ENCODE results near the gene DPP8. TPM values are rescaled to one million over a fixed set of nuclear protein-coding genes. Genes with fewer than 3 reads are reported as not detected.

Gene DPP8
- total RNA-seq, 1 donor from 2014 or later, result 39.0 TPM

DNA sequence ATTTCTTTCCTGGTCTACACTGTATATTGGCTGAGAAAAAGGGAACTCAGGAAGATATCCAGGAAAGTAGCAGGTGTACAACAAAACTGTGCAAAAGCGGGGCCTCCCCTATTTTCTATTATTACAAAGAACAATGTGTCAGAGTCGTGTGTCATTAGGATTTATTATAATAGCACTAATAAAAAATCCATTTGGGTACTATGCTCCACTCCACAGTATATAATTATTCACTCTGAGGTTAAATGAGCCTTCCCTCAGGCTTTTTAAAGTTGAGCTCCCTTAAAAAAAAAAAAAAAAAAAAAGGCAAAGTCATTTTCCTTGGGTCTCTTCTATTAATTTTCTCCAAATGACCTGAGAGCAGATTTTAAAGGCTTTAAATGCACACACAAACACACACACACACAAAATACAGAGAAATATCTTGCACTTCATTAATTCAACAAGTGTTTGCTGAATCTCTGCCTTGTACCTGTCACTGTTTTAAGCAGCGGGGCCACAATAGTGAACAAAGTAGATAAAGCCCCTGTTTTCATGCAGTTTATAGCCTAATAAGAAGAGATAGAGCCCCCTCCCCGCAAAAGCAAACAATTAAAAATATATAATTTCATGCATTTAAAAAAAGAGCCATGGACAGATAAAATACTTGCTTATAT lies 1.3 kb upstream of the DPP8 start:
- H2AFZ ChIP-seq (replicated peaks), result no peak overlapping the region
- no peaks in the 10 kb centered on the region for H3K27me3 ChIP-seq
- H3K4me3 Mint-ChIP-seq, result peak overlapping the region; percentile 48
- H3K27ac ChIP-seq, result no peak overlapping the region
- peak overlapping the region; percentile 69 for H3K27ac Mint-ChIP-seq
- H3K4me1 ChIP-seq, result peaks cover 9% of the 10 kb centered on the region
- H3K36me3 Mint-ChIP-seq, result no peaks in the 10 kb centered on the region
- TF ChIP-seq CTCF (IDR thresholded peaks at IDR 0.05) (no peak), EZH2 (IDR thresholded peaks at IDR 0.05) (no peak), EZH2phosphoT487 (IDR thresholded peaks at IDR 0.05) (no peak)
- H3K79me2 ChIP-seq (ENCODE audit: low read depth), result peaks cover 36% of the 10 kb centered on the region
- no peak overlapping the region for H3K4me2 ChIP-seq
- no peak overlapping the region for H3K9ac ChIP-seq
- no peak overlapping the region for H3K4me3 ChIP-seq
- no peaks in the 10 kb centered on the region for H3K9me3 ChIP-seq (ENCODE audit: low read depth)
- H3K27me3 Mint-ChIP-seq (ENCODE audit: insufficient read depth, low read depth), result no peaks in the 10 kb centered on the region
- peaks cover 35% of the 10 kb centered on the region for H3F3A ChIP-seq (ENCODE audit: low read depth)
- H4K20me1 ChIP-seq (ENCODE audit: low read depth), result peaks cover 27% of the 10 kb centered on the region
- no peak for DNase-seq (ENCODE audit: low spot score)
- H3K9me3 Mint-ChIP-seq, result no peaks in the 10 kb centered on the region
- peaks cover 6% of the 10 kb centered on the region for H3K36me3 ChIP-seq
- H3K4me1 Mint-ChIP-seq, result peaks cover 15% of the 10 kb centered on the region

GRCh38 chr15:65517866-65518207 lies 348 bp upstream of the DPP8 start:
- H3K79me2 ChIP-seq (ENCODE audit: low read depth), result peaks cover 41% of the 10 kb centered on the region
- H3K4me1 Mint-ChIP-seq, result peaks cover 15% of the 10 kb centered on the region
- peak overlapping the region; percentile 93 for H3K4me3 Mint-ChIP-seq
- no peaks in the 10 kb centered on the region for H3K27me3 ChIP-seq
- no peak overlapping the region for H3K27ac ChIP-seq
- no peaks in the 10 kb centered on the region for H3K36me3 Mint-ChIP-seq
- H3K4me2 ChIP-seq, result peak overlapping the region; percentile 6
- H3K9me3 Mint-ChIP-seq, result no peaks in the 10 kb centered on the region
- TF ChIP-seq EZH2phosphoT487 (IDR thresholded peaks at IDR 0.05) (no peak), CTCF (IDR thresholded peaks at IDR 0.05) (no peak), EZH2 (IDR thresholded peaks at IDR 0.05) (no peak)
- no peaks in the 10 kb centered on the region for H3K27me3 Mint-ChIP-seq (ENCODE audit: insufficient read depth, low read depth)
- H3F3A ChIP-seq (ENCODE audit: low read depth), result peaks cover 35% of the 10 kb centered on the region
- H4K20me1 ChIP-seq (ENCODE audit: low read depth), result peaks cover 27% of the 10 kb centered on the region
- no peak for DNase-seq (ENCODE audit: low spot score)
- no peaks in the 10 kb centered on the region for H3K9me3 ChIP-seq (ENCODE audit: low read depth)
- H3K4me3 ChIP-seq, result peak overlapping the region; percentile 92
- H2AFZ ChIP-seq (replicated peaks), result peak overlapping the region; percentile 85
- H3K9ac ChIP-seq, result no peak overlapping the region
- peaks cover 6% of the 10 kb centered on the region for H3K36me3 ChIP-seq
- H3K4me1 ChIP-seq, result peaks cover 9% of the 10 kb centered on the region
- peak overlapping the region; percentile 86 for H3K27ac Mint-ChIP-seq

DNA sequence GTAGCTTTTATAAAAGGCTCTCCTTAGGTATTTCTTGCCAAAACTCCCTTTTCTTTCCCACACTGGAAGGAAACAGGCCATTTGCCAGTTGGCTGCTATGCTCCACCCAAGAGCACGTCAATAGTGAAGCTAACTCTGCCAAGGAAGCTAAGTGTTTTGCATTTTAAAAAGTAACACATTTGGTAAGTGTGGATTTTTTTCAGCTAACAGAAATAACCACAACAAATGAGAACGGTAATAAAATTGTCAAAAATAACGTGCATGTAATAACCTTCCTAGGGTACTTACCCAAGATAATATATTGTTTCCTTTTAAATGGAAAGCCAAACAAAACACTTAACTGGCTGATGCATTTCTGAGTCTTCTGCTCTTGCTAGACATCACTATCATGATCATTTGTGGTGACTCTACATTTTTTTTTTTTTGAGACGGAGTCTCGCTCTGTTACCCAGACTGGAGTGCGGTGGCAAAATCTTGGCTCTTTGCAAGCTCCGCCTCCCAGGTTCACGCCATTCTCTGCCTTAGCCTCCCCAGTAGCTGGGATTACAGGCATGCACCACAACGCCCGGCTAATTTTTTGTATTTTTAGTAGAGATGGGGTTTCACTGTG lies 4.6 kb downstream of the DPP8 start:
- Histone ChIP-seq H3K4me2 (no peak overlapping the region), H3K36me3 (peaks cover 6% of the 10 kb centered on the region), H3K27me3 (no peaks in the 10 kb centered on the region), H3K79me2 (ENCODE audit: low read depth) (peaks cover 41% of the 10 kb centered on the region), H3K27ac (no peak overlapping the region), H3K4me1 (peaks cover 9% of the 10 kb centered on the region), H4K20me1 (ENCODE audit: low read depth) (peaks cover 27% of the 10 kb centered on the region), H3K9me3 (ENCODE audit: low read depth) (no peaks in the 10 kb centered on the region), H2AFZ (replicated peaks) (no peak overlapping the region), H3K9ac (no peak overlapping the region), H3K4me3 (no peak overlapping the region), H3F3A (ENCODE audit: low read depth) (peaks cover 32% of the 10 kb centered on the region)
- TF ChIP-seq EZH2phosphoT487 (IDR thresholded peaks at IDR 0.05), result no peak
- no peak for TF ChIP-seq EZH2 (IDR thresholded peaks at IDR 0.05)
- TF ChIP-seq CTCF (IDR thresholded peaks at IDR 0.05), result no peak
- DNase-seq (ENCODE audit: low spot score), result no peak
- peaks cover 14% of the 10 kb centered on the region for H3K4me1 Mint-ChIP-seq
- no peak overlapping the region for H3K4me3 Mint-ChIP-seq
- no peaks in the 10 kb centered on the region for H3K9me3 Mint-ChIP-seq
- H3K27me3 Mint-ChIP-seq (ENCODE audit: insufficient read depth, low read depth), result no peaks in the 10 kb centered on the region
- H3K36me3 Mint-ChIP-seq, result peaks cover 8% of the 10 kb centered on the region
- H3K27ac Mint-ChIP-seq, result no peak overlapping the region

Data from neural progenitor cell (in vitro differentiated cells).